Fibroblast of pulmonary artery (primary cell): ENCODE results near the gene KRT75.

Source experiments
- DNase-seq: peaks from one replicate; pipeline ENCODE4 v3.0.0-alpha.2; 2010; ENCODE audit warnings: low read depth
- H3K4me3 ChIP-seq: replicated peaks from 2 replicates; pipeline ENCODE4 v1.5.1; 2011; ENCODE audit warnings: low read depth, mild to moderate bottlenecking, control low read depth, low read length, moderate library complexity
- CTCF ChIP-seq: IDR thresholded peaks from 2 replicates; pipeline ENCODE4 v1.5.1; 2011; ENCODE audit warnings: mild to moderate bottlenecking, control low read depth, low read length, inconsistent platforms; ENCODE audit errors: missing control alignments

The KRT75 gene

GRCh38 chr12:52440821-52441319, 6.7 kb upstream of the KRT75 start:
- no peak overlapping the region for H3K4me3 ChIP-seq
- no peak for TF ChIP-seq CTCF
- DNase-seq: peak; percentile 85

- DNase-seq: no peak
- no peak overlapping the region for H3K4me3 ChIP-seq
- no peak for TF ChIP-seq CTCF
Measured at GRCh38 chr12:52439845-52440244, 5.7 kb upstream of the KRT75 start.

- no peak for TF ChIP-seq CTCF
- H3K4me3 ChIP-seq: no peak overlapping the region
- no peak for DNase-seq
Measured at GRCh38 chr12:52439420-52439819, 5.2 kb upstream of the KRT75 start.

GRCh38 chr12:52438305-52439301, 4.4 kb upstream of the KRT75 start:
- DNase-seq: no peak
- TF ChIP-seq CTCF: no peak

GRCh38 chr12:52437508-52437907, 3.3 kb upstream of the KRT75 start:
- DNase-seq: no peak
- TF ChIP-seq CTCF: no peak
- no peak overlapping the region for H3K4me3 ChIP-seq

More at GRCh38 chr12:52438305-52439301, 4.4 kb upstream of the KRT75 start:
- no peak overlapping the region for H3K4me3 ChIP-seq

GRCh38 chr12:52436828-52437474, 2.8 kb upstream of the KRT75 start:
- no peak for DNase-seq
- no peak for TF ChIP-seq CTCF
- no peak overlapping the region for H3K4me3 ChIP-seq
